ENCODE measurements around the gene MICU2.

DNA sequence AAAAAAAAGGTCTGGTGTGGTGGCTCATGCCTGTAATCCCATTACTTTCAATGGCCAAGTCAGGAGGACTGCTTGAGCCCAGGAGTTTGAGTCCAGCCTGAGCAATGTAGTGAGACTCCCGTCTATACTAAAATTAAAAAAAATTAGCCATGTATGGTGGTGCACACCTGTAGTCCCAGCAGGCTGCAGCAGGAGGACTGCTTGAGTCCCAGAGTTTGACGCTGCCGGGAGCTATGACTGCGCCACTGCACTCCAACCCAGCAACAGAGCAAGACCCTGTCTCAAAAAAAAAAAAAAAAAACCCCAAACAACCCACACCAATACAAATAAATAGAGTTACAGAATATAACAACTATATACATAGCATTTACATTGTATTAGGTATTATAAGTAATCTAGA lies 65.7 kb downstream of the MICU2 start:
- TF ChIP-seq CTCF (IDR thresholded peaks at IDR 0.05) (no peak), POLR2AphosphoS5 (IDR thresholded peaks at IDR 0.05) (no peak)
